HG03159 (cell line): ENCODE data around the gene COMMD1.
"Not testable (repeated sequence)": the region's sequence is repeated elsewhere in the genome, so short reads cannot be mapped to it uniquely, and the experiment has no call there.

ENCODE experiments used
- ATAC-seq: cut with Tn5 transposase; IDR thresholded peaks from one replicate; pipeline ENCODE4 v1.9.1; 2021; ENCODE audit warnings: mild to moderate bottlenecking, moderate library complexity; ENCODE audit not compliant: unreplicated experiment

The COMMD1 gene

GRCh38 chr2:62065243-62065642 is 159.8 kb downstream of the COMMD1 start:
- ATAC-seq: no peak

GRCh38 chr2:62071126-62071598 is 165.7 kb downstream of the COMMD1 start:
- ATAC-seq: no peak

GRCh38 chr2:62071760-62072680 is 166.5 kb downstream of the COMMD1 start:
- ATAC-seq: no peak

- no peak for ATAC-seq
These were observed 168.8 kb downstream of the COMMD1 start for GRCh38 chr2:62074233-62074632.

GRCh38 chr2:62076980-62077638 is 171.6 kb downstream of the COMMD1 start:
- ATAC-seq: no peak

GRCh38 chr2:62084801-62085200 is 179.3 kb downstream of the COMMD1 start:
- ATAC-seq: no peak

GRCh38 chr2:62089658-62090057 is 184.2 kb downstream of the COMMD1 start:
- no peak for ATAC-seq

GRCh38 chr2:62091471-62091870 is 186.0 kb downstream of the COMMD1 start:
- ATAC-seq: no peak

GRCh38 chr2:62099050-62099449 is 193.6 kb downstream of the COMMD1 start:
- ATAC-seq: no peak

- peak; percentile 90 for ATAC-seq
These were observed 194.2 kb downstream of the COMMD1 start for GRCh38 chr2:62099523-62100175.

GRCh38 chr2:62101886-62102285 is 196.4 kb downstream of the COMMD1 start:
- ATAC-seq: no peak

- ATAC-seq: no peak
These were observed 197.0 kb downstream of the COMMD1 start for GRCh38 chr2:62102402-62102920.

GRCh38 chr2:62109554-62109953 is 204.1 kb downstream of the COMMD1 start:
- no peak for ATAC-seq

GRCh38 chr2:62110415-62111025 is 205.0 kb downstream of the COMMD1 start:
- ATAC-seq: no peak

- no peak for ATAC-seq
These were observed 206.7 kb downstream of the COMMD1 start for GRCh38 chr2:62112179-62112578.

- ATAC-seq: no peak
These were observed 209.1 kb downstream of the COMMD1 start for GRCh38 chr2:62114564-62114963.

- no peak for ATAC-seq
These were observed 211.5 kb downstream of the COMMD1 start for GRCh38 chr2:62116983-62117382.

- no peak for ATAC-seq
These were observed 212.7 kb downstream of the COMMD1 start for GRCh38 chr2:62118160-62118559.

GRCh38 chr2:62119311-62119974 is 214.0 kb downstream of the COMMD1 start:
- no peak for ATAC-seq

GRCh38 chr2:62126239-62126638 is 220.8 kb downstream of the COMMD1 start:
- not testable (repeated sequence) for ATAC-seq
